ENCODE results near the gene CLCN1.

Gene CLCN1

DNA sequence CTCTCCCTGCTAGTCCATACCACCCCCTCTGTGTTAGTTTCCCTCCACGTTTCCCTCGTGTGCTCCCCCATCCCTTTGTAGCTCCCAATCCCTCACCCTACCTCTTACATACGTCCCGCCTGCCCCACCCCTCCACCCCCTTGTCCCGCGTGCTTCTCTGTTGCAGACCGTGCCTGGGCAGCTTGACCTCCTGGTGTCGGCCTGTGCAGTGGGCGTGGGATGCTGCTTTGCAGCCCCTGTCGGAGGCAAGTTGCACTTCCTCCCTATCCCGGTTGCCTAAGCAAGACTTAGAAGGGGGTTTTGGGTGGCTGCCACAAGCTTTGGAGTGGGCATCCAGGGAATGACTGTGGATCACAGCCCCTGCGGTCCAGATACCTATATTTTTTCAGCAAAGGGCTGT is 7.7 kb downstream of the CLCN1 start:
- POLR2A ChIA-PET (ENCODE audit: low non-redundant PET) = no interaction called here
- CTCF ChIA-PET = no interaction called here
- TF ChIP-seq, protein P1, sequence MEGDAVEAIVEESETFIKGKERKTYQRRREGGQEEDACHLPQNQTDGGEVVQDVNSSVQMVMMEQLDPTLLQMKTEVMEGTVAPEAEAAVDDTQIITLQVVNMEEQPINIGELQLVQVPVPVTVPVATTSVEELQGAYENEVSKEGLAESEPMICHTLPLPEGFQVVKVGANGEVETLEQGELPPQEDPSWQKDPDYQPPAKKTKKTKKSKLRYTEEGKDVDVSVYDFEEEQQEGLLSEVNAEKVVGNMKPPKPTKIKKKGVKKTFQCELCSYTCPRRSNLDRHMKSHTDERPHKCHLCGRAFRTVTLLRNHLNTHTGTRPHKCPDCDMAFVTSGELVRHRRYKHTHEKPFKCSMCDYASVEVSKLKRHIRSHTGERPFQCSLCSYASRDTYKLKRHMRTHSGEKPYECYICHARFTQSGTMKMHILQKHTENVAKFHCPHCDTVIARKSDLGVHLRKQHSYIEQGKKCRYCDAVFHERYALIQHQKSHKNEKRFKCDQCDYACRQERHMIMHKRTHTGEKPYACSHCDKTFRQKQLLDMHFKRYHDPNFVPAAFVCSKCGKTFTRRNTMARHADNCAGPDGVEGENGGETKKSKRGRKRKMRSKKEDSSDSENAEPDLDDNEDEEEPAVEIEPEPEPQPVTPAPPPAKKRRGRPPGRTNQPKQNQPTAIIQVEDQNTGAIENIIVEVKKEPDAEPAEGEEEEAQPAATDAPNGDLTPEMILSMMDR (conservative IDR thresholded peaks at IDR 0.05; ENCODE audit: low read depth) = no peak
- no peak for DNase-seq (ENCODE audit: low spot score)
- no peak overlapping the region for H3K27ac ChIP-seq

- ChIA-PET CTCF (no interaction called here), POLR2A (ENCODE audit: low non-redundant PET) (no interaction called here)
- DNase-seq (ENCODE audit: low spot score) = no peak
- TF ChIP-seq, protein P1 (conservative IDR thresholded peaks at IDR 0.05; ENCODE audit: low read depth) = no peak
- H3K27ac ChIP-seq = no peak overlapping the region
Observed at GRCh38 chr7:143325240-143325639, 9.3 kb downstream of the CLCN1 start.

GRCh38 chr7:143327903-143328302 is 12.0 kb downstream of the CLCN1 start:
- no peak for DNase-seq (ENCODE audit: low spot score)
- ChIA-PET CTCF (no interaction called here), POLR2A (ENCODE audit: low non-redundant PET) (no interaction called here)
- no peak overlapping the region for H3K27ac ChIP-seq
- TF ChIP-seq, protein P1 (conservative IDR thresholded peaks at IDR 0.05; ENCODE audit: low read depth) = no peak

- no peak for DNase-seq (ENCODE audit: low spot score)
- ChIA-PET CTCF (no interaction called here), POLR2A (ENCODE audit: low non-redundant PET) (no interaction called here)
- no peak overlapping the region for H3K27ac ChIP-seq
- TF ChIP-seq, protein P1 (conservative IDR thresholded peaks at IDR 0.05; ENCODE audit: low read depth) = no peak
Observed at GRCh38 chr7:143329471-143330170, 13.7 kb downstream of the CLCN1 start.

GRCh38 chr7:143331179-143331801 is 15.4 kb downstream of the CLCN1 start:
- peak; percentile 85 for DNase-seq (ENCODE audit: low spot score)
- TF ChIP-seq, protein P1 (conservative IDR thresholded peaks at IDR 0.05; ENCODE audit: low read depth) = no peak
- ChIA-PET POLR2A (ENCODE audit: low non-redundant PET) (no interaction called here), CTCF (no interaction called here)
- H3K27ac ChIP-seq = peak overlapping the region; percentile 85

GRCh38 chr7:143334244-143334643 is 18.3 kb downstream of the CLCN1 start:
- ChIA-PET POLR2A (ENCODE audit: low non-redundant PET) (no interaction called here), CTCF (no interaction called here)
- no peak for DNase-seq (ENCODE audit: low spot score)
- peak overlapping the region; percentile 37; the same call in 1 of the 2 replicates for H3K27ac ChIP-seq
- TF ChIP-seq, protein P1 (conservative IDR thresholded peaks at IDR 0.05; ENCODE audit: low read depth) = no peak

All from RWPE1 (cell line).